Neuronal stem cell (in vitro differentiated cells): ENCODE results near the gene THSD1.

Experiments used
- DNase-seq: peaks from one replicate; pipeline ENCODE4 v3.0.0-alpha.2; 2013; ENCODE audit warnings: low spot score
- H2AFZ ChIP-seq: one replicate; pipeline ENCODE4 v1.6.1; 2013; ENCODE audit warnings: mild to moderate bottlenecking, low read length, inconsistent platforms
- H2AK5ac ChIP-seq: 2 replicates; pipeline ENCODE4 v1.6.1; 2013; ENCODE audit warnings: low read depth, mild to moderate bottlenecking, inconsistent platforms, low read length, moderate library complexity, mixed read lengths
- H2BK120ac ChIP-seq: 2 replicates; pipeline ENCODE4 v1.6.1; 2013; ENCODE audit warnings: low read depth, mild to moderate bottlenecking, inconsistent platforms, low read length, moderate library complexity, mixed read lengths
- H2BK12ac ChIP-seq: one replicate; pipeline ENCODE4 v1.6.1; 2013; ENCODE audit warnings: low read length, inconsistent platforms
- H2BK15ac ChIP-seq: 2 replicates; pipeline ENCODE4 v1.6.1; 2013; ENCODE audit warnings: mild to moderate bottlenecking, low read length, inconsistent platforms, mixed read lengths
- H2BK5ac ChIP-seq: one replicate; pipeline ENCODE4 v1.6.1; 2013; ENCODE audit warnings: inconsistent platforms, mild to moderate bottlenecking, low read length, moderate library complexity
- H3K14ac ChIP-seq: one replicate; pipeline ENCODE4 v1.6.1; 2013; ENCODE audit warnings: low read length, inconsistent platforms
- H3K18ac ChIP-seq: 2 replicates; pipeline ENCODE4 v1.6.1; 2013; ENCODE audit warnings: low read length, inconsistent platforms
- H3K23ac ChIP-seq: 2 replicates; pipeline ENCODE4 v1.6.1; 2013; ENCODE audit warnings: low read depth, mild to moderate bottlenecking, mixed read lengths, low read length, inconsistent platforms; ENCODE audit not compliant: poor library complexity
- H3K27ac ChIP-seq: replicated peaks from 3 replicates; pipeline ENCODE4 v1.5.1; 2013; ENCODE audit warnings: low read length, inconsistent platforms
- H3K27me3 ChIP-seq, 3 experiments: 2 replicates each; pipeline ENCODE4 v1.6.1; 2013; ENCODE audit warnings: low read length in 3 of 3, mild to moderate bottlenecking in 2 of 3, inconsistent platforms in 1 of 3, low read depth in 1 of 3, mixed read lengths in 1 of 3, moderate library complexity in 1 of 3; ENCODE audit not compliant: control insufficient read depth in 3 of 3, insufficient read depth in 3 of 3
- H3K36me3 ChIP-seq, 2 donors: replicated peaks in 1 of 2; 2 replicates each; pipeline ENCODE4 v1.6.1; 2013; ENCODE audit warnings: low read length in 2 of 2; ENCODE audit not compliant: control insufficient read depth in 2 of 2, insufficient read depth in 2 of 2
- H3K4ac ChIP-seq: 2 replicates; pipeline ENCODE4 v1.6.1; 2013; ENCODE audit warnings: inconsistent platforms, mild to moderate bottlenecking, low read length, moderate library complexity
- H3K4me1 ChIP-seq, 2 donors: 1 replicate in 1 of 2; 2 replicates in 1 of 2; pipeline ENCODE4 v1.6.1; 2013; ENCODE audit warnings: low read length in 2 of 2, low read depth in 1 of 2; ENCODE audit not compliant: control insufficient read depth in 2 of 2, insufficient read depth in 1 of 2
- H3K4me2 ChIP-seq: one replicate; pipeline ENCODE4 v1.6.1; 2013; ENCODE audit warnings: mild to moderate bottlenecking, low read length, inconsistent platforms; ENCODE audit not compliant: insufficient read depth, poor library complexity, severe bottlenecking
- H3K4me3 ChIP-seq, 2 donors: 2 replicates each; pipeline ENCODE4 v1.5.1; 2013; ENCODE audit warnings: low read length in 2 of 2, mild to moderate bottlenecking in 2 of 2, inconsistent platforms in 1 of 2, moderate library complexity in 1 of 2
- H3K79me1 ChIP-seq: one replicate; pipeline ENCODE4 v1.6.1; 2013; ENCODE audit warnings: low read depth, mild to moderate bottlenecking, inconsistent platforms, low read length, moderate library complexity
- H3K9ac ChIP-seq: one replicate; pipeline ENCODE4 v1.6.1; 2013; ENCODE audit warnings: mild to moderate bottlenecking, low read depth, low read length, inconsistent platforms; ENCODE audit not compliant: poor library complexity
- H3K9me3 ChIP-seq, 2 donors: replicated peaks in 1 of 2; 2 replicates each; pipeline versions ENCODE3 to v1.6.1; 2013; ENCODE audit warnings: low read length in 2 of 2, mild to moderate bottlenecking in 2 of 2, inconsistent platforms in 1 of 2, low read depth in 1 of 2, mixed read lengths in 1 of 2, moderate library complexity in 1 of 2; ENCODE audit not compliant: control insufficient read depth in 2 of 2, insufficient read depth in 1 of 2
- H4K8ac ChIP-seq: one replicate; pipeline ENCODE4 v1.6.1; 2013; ENCODE audit warnings: low read depth, mild to moderate bottlenecking, inconsistent platforms, low read length, moderate library complexity
- H4K91ac ChIP-seq: one replicate; pipeline ENCODE4 v1.6.1; 2013; ENCODE audit warnings: low read length, low read depth, mild to moderate bottlenecking, inconsistent platforms; ENCODE audit not compliant: poor library complexity
- WGBS, 2 donors: extraction: QIAGEN DNeasy Blood & Tissue Kit; methylation state at CpG; one replicate each; pipeline ENCODE4 v1.1.7; 2013; ENCODE audit warnings: missing lambda C conversion rate in 2 of 2, mixed read lengths in 1 of 2; ENCODE audit not compliant: insufficient read length in 2 of 2, insufficient replicate concordance in 1 of 2; ENCODE audit errors: extremely low coverage in 2 of 2; 5-methylcytosine and 5-hydroxymethylcytosine counted together

THSD1 gene

GRCh38 chr13:52450012-52450792 lies 44.2 kb upstream of the THSD1 start, which contains the start of gene VPS36:
TSS of gene VPS36 (minus strand) at chr13:52450634. CDS start at chr13:52450594, 40 bp downstream.
- Histone ChIP-seq H3K14ac (peak within 1 kb of the TSS; percentile 95), H2BK120ac (no peak within 1 kb of the TSS), H3K4me2 (peak within 1 kb of the TSS; percentile 64), H3K23ac (peak within 1 kb of the TSS; percentile 74), H3K4ac (no peak within 1 kb of the TSS), H2BK15ac (peak within 1 kb of the TSS; percentile 27), H4K91ac (peak within 1 kb of the TSS; percentile 75), H3K4me1 (peaks cover 6 to 7% of the 10 kb centered on the region in 2 donors), H3K18ac (peak within 1 kb of the TSS; percentile 99), H3K27me3 (no peaks in the 10 kb centered on the region), H3K9ac (peak within 1 kb of the TSS; percentile 96), H3K27ac (peak within 1 kb of the TSS; percentile 54), H3K36me3 (peaks cover 0 to 22% of the 10 kb centered on the region in 2 donors), H2BK12ac (no peak within 1 kb of the TSS), H3K79me1 (peaks cover 3% of the 10 kb centered on the region), H3K4me3 (peak within 1 kb of the TSS; percentile 97 to 99), H4K8ac (no peak within 1 kb of the TSS), H3K9me3 (no peaks in the 10 kb centered on the region), H2AK5ac (peak within 1 kb of the TSS; percentile 58), H2AFZ (peak within 1 kb of the TSS; percentile 100), H2BK5ac (peak within 1 kb of the TSS; percentile 93)
- no CpG with 5 or more reads among the region's 105 CpGs for WGBS, 2 donors
- peak; percentile 96 for DNase-seq

- Histone ChIP-seq H3K27ac (no peak overlapping the region), H3K4me1 (peaks cover 5 to 7% of the 10 kb centered on the region in 2 donors), H4K8ac (no peak overlapping the region), H3K27me3 (no peaks in the 10 kb centered on the region), H3K14ac (no peak overlapping the region), H3K9ac (peak overlapping the region; percentile 96), H3K23ac (peak overlapping the region; percentile 74), H2AK5ac (no peak overlapping the region), H3K18ac (peak overlapping the region; percentile 99), H3K4me2 (peak overlapping the region; percentile 64), H2BK5ac (no peak overlapping the region), H3K4me3 (peak overlapping the region; percentile 97 to 99), H2AFZ (peak overlapping the region; percentile 100), H3K36me3 (peaks cover 0 to 30% of the 10 kb centered on the region in 2 donors), H3K4ac (no peak overlapping the region), H2BK120ac (no peak overlapping the region), H3K79me1 (peaks cover 3% of the 10 kb centered on the region), H3K9me3 (no peaks in the 10 kb centered on the region), H2BK15ac (no peak overlapping the region), H4K91ac (no peak overlapping the region), H2BK12ac (no peak overlapping the region)
- no CpG with 5 or more reads among the region's 10 CpGs for WGBS, 2 donors
- DNase-seq: no peak
Observed at GRCh38 chr13:52449331-52450011, 43.5 kb upstream of the THSD1 start.

- H2BK5ac ChIP-seq: no peak overlapping the region
- no peak overlapping the region for H2BK12ac ChIP-seq
- no peak overlapping the region for H3K27ac ChIP-seq
- no peak overlapping the region for H3K23ac ChIP-seq
- no CpG with 5 or more reads among the region's 5 CpGs for WGBS, 2 donors
- H2AK5ac ChIP-seq: no peak overlapping the region
- H3K79me1 ChIP-seq: peaks cover 5% of the 10 kb centered on the region
- H3K14ac ChIP-seq: no peak overlapping the region
- no peak overlapping the region for H2BK120ac ChIP-seq
- H3K4me1 ChIP-seq: peaks cover 3 to 4% of the 10 kb centered on the region in 2 donors
- no peak overlapping the region for H3K9ac ChIP-seq
- no peak for DNase-seq
- H2BK15ac ChIP-seq: no peak overlapping the region
- H2AFZ ChIP-seq: no peak overlapping the region
- H3K4me3 ChIP-seq: no peak overlapping the region
- no peaks in the 10 kb centered on the region for H3K9me3 ChIP-seq
- H4K8ac ChIP-seq: no peak overlapping the region
- no peak overlapping the region for H3K4me2 ChIP-seq
- H3K4ac ChIP-seq: no peak overlapping the region
- no peak overlapping the region for H4K91ac ChIP-seq
- no peaks in the 10 kb centered on the region for H3K27me3 ChIP-seq
- H3K36me3 ChIP-seq: peaks cover 0 to 37% of the 10 kb centered on the region in 2 donors
- H3K18ac ChIP-seq: no peak overlapping the region
Observed at GRCh38 chr13:52447815-52448552, 42.0 kb upstream of the THSD1 start.
